Erythroblast (primary cell): ENCODE data around the gene TMC3.
A peak's percentile ranks its signal among the peaks of the same experiment; 100 is the strongest.
"Not testable (repeated sequence)": the region's sequence is repeated elsewhere in the genome, so short reads cannot be mapped to it uniquely, and the experiment has no call there.

ENCODE experiments used
- DNase-seq, 2 experiments: peaks; one replicate each; lab custom pipeline; 2025; lab: John Stamatoyannopoulos, UW
- GATA1 ChIP-seq: IDR thresholded peaks from 2 replicates; pipeline ENCODE4 v1.6.1; 2011; ENCODE audit warnings: low read depth, mild to moderate bottlenecking, control low read depth, low read length, moderate library complexity
- POLR2A ChIP-seq: IDR thresholded peaks from 2 replicates; pipeline ENCODE4 v1.6.1; 2011; ENCODE audit warnings: mild to moderate bottlenecking, low read length

Gene TMC3

GRCh38 chr15:81373176-81373575 is 837 bp downstream of the TMC3 start:
- TF ChIP-seq POLR2A = no peak
- no peak for TF ChIP-seq GATA1
- DNase-seq = no peak

- TF ChIP-seq GATA1 (no peak), POLR2A (no peak)
Observed at GRCh38 chr15:81372575-81372974, 1.4 kb downstream of the TMC3 start.

GRCh38 chr15:81363718-81364500 is 10.1 kb downstream of the TMC3 start:
- DNase-seq = no peak

More at GRCh38 chr15:81372575-81372974, 1.4 kb downstream of the TMC3 start:
- no peak for DNase-seq

GRCh38 chr15:81363276-81363675 is 10.7 kb downstream of the TMC3 start:
- no peak for DNase-seq
- TF ChIP-seq GATA1 (no peak), POLR2A (no peak)

More at GRCh38 chr15:81363718-81364500, 10.1 kb downstream of the TMC3 start:
- TF ChIP-seq GATA1 (no peak), POLR2A (no peak)

GRCh38 chr15:81362790-81363189 is 11.2 kb downstream of the TMC3 start:
- no peak for TF ChIP-seq POLR2A
- TF ChIP-seq GATA1 = no peak
- no peak for DNase-seq

- TF ChIP-seq POLR2A (no peak), GATA1 (no peak)
- no peak for DNase-seq
Observed at GRCh38 chr15:81361891-81362290, 12.1 kb downstream of the TMC3 start.

GRCh38 chr15:81360491-81360890 is 13.5 kb downstream of the TMC3 start:
- no peak for DNase-seq
- no peak for TF ChIP-seq GATA1
- TF ChIP-seq POLR2A = no peak

GRCh38 chr15:81358248-81358647 is 15.8 kb downstream of the TMC3 start:
- TF ChIP-seq POLR2A = no peak
- DNase-seq = no peak

GRCh38 chr15:81357180-81357686 is 16.8 kb downstream of the TMC3 start:
- TF ChIP-seq GATA1 = no peak
- peak in 1 of 2 experiments; percentile 2 for DNase-seq

- TF ChIP-seq POLR2A (no peak), GATA1 (no peak)
- no peak for DNase-seq
Observed at GRCh38 chr15:81356252-81356651, 17.8 kb downstream of the TMC3 start.

- TF ChIP-seq GATA1 (no peak), POLR2A (no peak)
- DNase-seq = no peak
Observed at GRCh38 chr15:81351651-81352050, 22.4 kb downstream of the TMC3 start.

- DNase-seq = no peak
- TF ChIP-seq POLR2A (no peak), GATA1 (no peak)
Observed at GRCh38 chr15:81349271-81349670, 24.7 kb downstream of the TMC3 start.

GRCh38 chr15:81348691-81349090 is 25.3 kb downstream of the TMC3 start:
- not testable (repeated sequence) for DNase-seq

GRCh38 chr15:81347910-81348309 is 26.1 kb downstream of the TMC3 start:
- no peak for TF ChIP-seq GATA1
- TF ChIP-seq POLR2A = no peak

GRCh38 chr15:81346611-81347010 is 27.4 kb downstream of the TMC3 start:
- TF ChIP-seq POLR2A = no peak
- no peak for DNase-seq

More at GRCh38 chr15:81347910-81348309, 26.1 kb downstream of the TMC3 start:
- no peak for DNase-seq
